Measurements from ENCODE around the gene IDUA. TPM values are rescaled to one million over a fixed set of nuclear protein-coding genes. Genes with fewer than 3 reads are reported as not detected.

Gene IDUA
- total and polyA plus RNA-seq, 2 donors (not counting 1 experiment from before 2014, with no cell fraction given), result 57.0 to 67.4 TPM

GRCh38 chr4:1018147-1019020, 31.5 kb downstream of the IDUA start:
- peaks cover 23% of the 10 kb centered on the region for H3K4me1 Mint-ChIP-seq
- WGBS (ENCODE audit: insufficient coverage), result 90% methylated on average over 22 of the region's 29 CpGs
- intact Hi-C loops (cut with micrococcal nuclease), result no loop called here
- no peak overlapping the region for H3K4me3 Mint-ChIP-seq
- Histone ChIP-seq H3K4me3 (ENCODE audit: control extremely low read depth in 1 of 5, extremely low read depth in 1 of 5, insufficient read depth in 1 of 5, low read depth in 2 of 5, low read length in 4 of 5) (no peak overlapping the region), H3K36me3 (replicated peaks in 1 of 2; ENCODE audit: control extremely low read depth in 1 of 2, control insufficient read depth in 1 of 2, extremely low read depth in 1 of 2, insufficient read depth in 2 of 2, low read length in 1 of 2) (no peaks in the 10 kb centered on the region), H4K20me1 (ENCODE audit: control insufficient read depth, insufficient read depth, low read length, poor library complexity, severe bottlenecking) (no peaks in the 10 kb centered on the region), H3K27me3 (replicated peaks in 1 of 4; ENCODE audit: control extremely low read depth in 1 of 4, control insufficient read depth in 3 of 4, insufficient read depth in 4 of 4, low read length in 3 of 4) (no peaks in the 10 kb centered on the region), H3K4me2 (replicated peaks; ENCODE audit: low read depth, low read length, poor library complexity, severe bottlenecking) (no peak overlapping the region), H3K9ac (ENCODE audit: low read length) (no peak overlapping the region), H3K9me3 (ENCODE audit: control extremely low read depth in 1 of 3, control insufficient read depth in 2 of 3, insufficient read depth in 1 of 3, low read length in 2 of 3) (no peaks in the 10 kb centered on the region), H2AFZ (ENCODE audit: insufficient read depth, low read depth, low read length, poor library complexity, severe bottlenecking) (no peak overlapping the region), H3K27ac (ENCODE audit: low read length in 2 of 2) (no peak overlapping the region), H3K79me2 (ENCODE audit: control insufficient read depth, insufficient read depth, low read length) (no peaks in the 10 kb centered on the region), H3K4me1 (ENCODE audit: control insufficient read depth in 2 of 2, insufficient read depth in 2 of 2, low read length in 2 of 2) (peaks cover 16 to 28% of the 10 kb centered on the region in 2 donors)
- no peak overlapping the region for H3K27ac Mint-ChIP-seq
- H3K27me3 Mint-ChIP-seq, result no peaks in the 10 kb centered on the region
- CTCF ChIA-PET, result no interaction called here
- H3K9me3 Mint-ChIP-seq (ENCODE audit: insufficient read depth), result no peaks in the 10 kb centered on the region
- DNase-seq, result no peak
- POLR2A ChIA-PET, result no interaction called here
- ATAC-seq (ENCODE audit: low read depth), result no peak
- TF ChIP-seq CTCF (IDR thresholded peaks at IDR 0.05) (no peak), EZH2 (IDR thresholded peaks at IDR 0.05; ENCODE audit: borderline replicate concordance, insufficient read depth, low read depth, low read length, poor library complexity, severe bottlenecking) (no peak)

GRCh38 chr4:1019320-1019719, 32.5 kb downstream of the IDUA start:
- Mint-ChIP-seq H3K27me3 (no peaks in the 10 kb centered on the region), H3K4me1 (peaks cover 20% of the 10 kb centered on the region), H3K9me3 (ENCODE audit: insufficient read depth) (no peaks in the 10 kb centered on the region), H3K27ac (no peak overlapping the region), H3K4me3 (no peak overlapping the region)
- 73% methylated on average over 9 of the region's 9 CpGs for WGBS (ENCODE audit: insufficient coverage)
- ChIA-PET CTCF (no interaction called here), POLR2A (interaction anchor here (0.5 kb wide), 1 partner anchor 98 kb away, joined by 3 read pairs; no protein-coding TSS in a partner anchor)
- Histone ChIP-seq H3K4me3 (ENCODE audit: control extremely low read depth in 1 of 5, extremely low read depth in 1 of 5, insufficient read depth in 1 of 5, low read depth in 2 of 5, low read length in 4 of 5) (no peak overlapping the region), H3K27me3 (replicated peaks in 1 of 4; ENCODE audit: control extremely low read depth in 1 of 4, control insufficient read depth in 3 of 4, insufficient read depth in 4 of 4, low read length in 3 of 4) (no peaks in the 10 kb centered on the region), H2AFZ (ENCODE audit: insufficient read depth, low read depth, low read length, poor library complexity, severe bottlenecking) (no peak overlapping the region), H3K4me2 (replicated peaks; ENCODE audit: low read depth, low read length, poor library complexity, severe bottlenecking) (no peak overlapping the region), H3K27ac (ENCODE audit: low read length in 2 of 2) (no peak overlapping the region), H3K4me1 (ENCODE audit: control insufficient read depth in 2 of 2, insufficient read depth in 2 of 2, low read length in 2 of 2) (peaks cover 16 to 28% of the 10 kb centered on the region in 2 donors), H4K20me1 (ENCODE audit: control insufficient read depth, insufficient read depth, low read length, poor library complexity, severe bottlenecking) (no peaks in the 10 kb centered on the region), H3K9ac (ENCODE audit: low read length) (no peak overlapping the region), H3K79me2 (ENCODE audit: control insufficient read depth, insufficient read depth, low read length) (no peaks in the 10 kb centered on the region), H3K9me3 (ENCODE audit: control extremely low read depth in 1 of 3, control insufficient read depth in 2 of 3, insufficient read depth in 1 of 3, low read length in 2 of 3) (no peaks in the 10 kb centered on the region), H3K36me3 (replicated peaks in 1 of 2; ENCODE audit: control extremely low read depth in 1 of 2, control insufficient read depth in 1 of 2, extremely low read depth in 1 of 2, insufficient read depth in 2 of 2, low read length in 1 of 2) (no peaks in the 10 kb centered on the region)
- ATAC-seq (ENCODE audit: low read depth) (no peak), DNase-seq (no peak)
- intact Hi-C loops (cut with micrococcal nuclease), result no loop called here
- TF ChIP-seq CTCF (IDR thresholded peaks at IDR 0.05) (no peak), EZH2 (IDR thresholded peaks at IDR 0.05; ENCODE audit: borderline replicate concordance, insufficient read depth, low read depth, low read length, poor library complexity, severe bottlenecking) (no peak)

Data from B cell (primary cell).